ENCODE measurements around the gene FAM32A. TPM values are rescaled to one million over a fixed set of nuclear protein-coding genes. Genes with fewer than 3 reads are reported as not detected.

FAM32A gene
- total RNA-seq, 1 donor from 2014 or later: 82.9 TPM

GRCh38 chr19:16153582-16154336 is 31.5 kb upstream of the FAM32A start:
- TF ChIP-seq CTCF (IDR thresholded peaks at IDR 0.05; ENCODE audit: insufficient read depth, low read length, severe bottlenecking): no peak
- no peak overlapping the region for H3K4me3 ChIP-seq (ENCODE audit: low read depth, low read length)
- H3K36me3 ChIP-seq (ENCODE audit: control insufficient read depth, insufficient read depth, low read length): no peaks in the 10 kb centered on the region
- FAIRE-seq: no peak
- DNase-seq (ENCODE audit: low read depth): no peak
- no peaks in the 10 kb centered on the region for H3K27me3 ChIP-seq (ENCODE audit: control insufficient read depth, insufficient read depth, low read length)

- no peaks in the 10 kb centered on the region for H3K27me3 ChIP-seq (ENCODE audit: control insufficient read depth, insufficient read depth, low read length)
- TF ChIP-seq CTCF (IDR thresholded peaks at IDR 0.05; ENCODE audit: insufficient read depth, low read length, severe bottlenecking): no peak
- no peaks in the 10 kb centered on the region for H3K36me3 ChIP-seq (ENCODE audit: control insufficient read depth, insufficient read depth, low read length)
- DNase-seq (ENCODE audit: low read depth) (no peak), FAIRE-seq (no peak)
- H3K4me3 ChIP-seq (ENCODE audit: low read depth, low read length): no peak overlapping the region
Measured at GRCh38 chr19:16154557-16154956, 30.7 kb upstream of the FAM32A start.

- no peak for DNase-seq (ENCODE audit: low read depth)
- Histone ChIP-seq H3K4me3 (ENCODE audit: low read depth, low read length) (no peak overlapping the region), H3K36me3 (ENCODE audit: control insufficient read depth, insufficient read depth, low read length) (no peaks in the 10 kb centered on the region), H3K27me3 (ENCODE audit: control insufficient read depth, insufficient read depth, low read length) (no peaks in the 10 kb centered on the region)
- no peak for TF ChIP-seq CTCF (IDR thresholded peaks at IDR 0.05; ENCODE audit: insufficient read depth, low read length, severe bottlenecking)
- no peak for FAIRE-seq
Measured at GRCh38 chr19:16155128-16155527, 30.1 kb upstream of the FAM32A start.

GRCh38 chr19:16156904-16157303 is 28.3 kb upstream of the FAM32A start:
- DNase-seq (ENCODE audit: low read depth) (no peak), FAIRE-seq (no peak)
- H3K27me3 ChIP-seq (ENCODE audit: control insufficient read depth, insufficient read depth, low read length): no peaks in the 10 kb centered on the region
- no peak for TF ChIP-seq CTCF (IDR thresholded peaks at IDR 0.05; ENCODE audit: insufficient read depth, low read length, severe bottlenecking)
- H3K4me3 ChIP-seq (ENCODE audit: low read depth, low read length): no peak overlapping the region
- no peaks in the 10 kb centered on the region for H3K36me3 ChIP-seq (ENCODE audit: control insufficient read depth, insufficient read depth, low read length)

- no peaks in the 10 kb centered on the region for H3K36me3 ChIP-seq (ENCODE audit: control insufficient read depth, insufficient read depth, low read length)
- DNase-seq (ENCODE audit: low read depth) (no peak), FAIRE-seq (no peak)
- H3K27me3 ChIP-seq (ENCODE audit: control insufficient read depth, insufficient read depth, low read length): no peaks in the 10 kb centered on the region
- no peak overlapping the region for H3K4me3 ChIP-seq (ENCODE audit: low read depth, low read length)
- no peak for TF ChIP-seq CTCF (IDR thresholded peaks at IDR 0.05; ENCODE audit: insufficient read depth, low read length, severe bottlenecking)
Measured at GRCh38 chr19:16157601-16158000, 27.6 kb upstream of the FAM32A start.

GRCh38 chr19:16159655-16160054 is 25.6 kb upstream of the FAM32A start:
- no peaks in the 10 kb centered on the region for H3K27me3 ChIP-seq (ENCODE audit: control insufficient read depth, insufficient read depth, low read length)
- FAIRE-seq (no peak), DNase-seq (ENCODE audit: low read depth) (no peak)
- H3K4me3 ChIP-seq (ENCODE audit: low read depth, low read length): no peak overlapping the region
- no peaks in the 10 kb centered on the region for H3K36me3 ChIP-seq (ENCODE audit: control insufficient read depth, insufficient read depth, low read length)
- TF ChIP-seq CTCF (IDR thresholded peaks at IDR 0.05; ENCODE audit: insufficient read depth, low read length, severe bottlenecking): no peak
